ENCODE results near the gene MARF1. TPM values are rescaled to one million over a fixed set of nuclear protein-coding genes. Genes with fewer than 3 reads are reported as not detected.
"Not testable (repeated sequence)": the region's sequence is repeated elsewhere in the genome, so short reads cannot be mapped to it uniquely, and the experiment has no call there.

MARF1 gene
- total RNA-seq, 1 donor from 2014 or later = 19.8 TPM

DNA sequence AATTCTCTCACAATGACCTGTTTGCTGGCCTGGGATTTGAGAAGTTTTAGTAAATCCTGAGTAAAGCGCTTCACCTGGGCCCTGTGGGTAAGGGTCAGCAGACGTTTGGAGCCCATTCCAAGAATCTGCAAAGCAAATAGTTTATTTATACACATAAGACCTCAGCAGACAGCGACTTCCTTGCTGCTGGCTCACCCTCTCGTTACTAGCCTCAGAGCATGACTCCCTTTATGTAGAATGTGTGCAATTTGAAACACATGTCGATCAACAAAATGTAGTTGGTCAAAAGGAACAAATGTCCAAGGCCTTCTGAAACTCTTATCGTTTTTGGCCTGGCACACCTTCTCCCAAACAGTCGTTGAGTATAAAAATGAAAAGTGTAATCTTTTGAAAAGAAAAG lies 31.3 kb downstream of the MARF1 start:
- no peak for DNase-seq (ENCODE audit: low read depth)

DNA sequence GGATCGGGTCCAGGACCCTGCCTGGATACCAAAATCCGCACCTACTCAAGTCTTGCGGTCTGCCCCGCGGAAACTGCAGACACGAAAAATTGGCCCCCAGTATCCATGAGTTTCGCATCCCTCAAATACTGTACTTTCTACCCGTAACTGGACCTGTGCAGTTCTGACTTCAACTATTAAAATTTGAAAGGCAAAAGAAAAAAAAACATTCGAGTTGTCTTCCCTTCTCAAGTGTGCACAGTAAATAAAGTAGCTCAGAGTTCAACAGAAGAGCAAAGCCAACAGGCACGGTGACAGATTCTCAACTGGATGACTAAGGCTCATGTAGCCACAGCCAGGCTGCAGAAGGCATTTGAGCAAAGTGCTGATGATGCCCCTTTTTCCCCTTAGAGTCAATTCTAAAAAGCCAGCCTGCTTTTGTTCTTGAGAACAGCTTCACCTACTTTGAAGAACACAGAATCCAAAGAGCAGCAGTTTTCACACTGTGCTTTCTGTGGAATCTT lies 32.5 kb downstream of the MARF1 start:
- peaks cover 1% of the 10 kb centered on the region for H3K36me3 ChIP-seq (ENCODE audit: control insufficient read depth, insufficient read depth, low read length)

More for the DNA sequence above, 31.3 kb downstream of the MARF1 start:
- TF ChIP-seq, protein P1, sequence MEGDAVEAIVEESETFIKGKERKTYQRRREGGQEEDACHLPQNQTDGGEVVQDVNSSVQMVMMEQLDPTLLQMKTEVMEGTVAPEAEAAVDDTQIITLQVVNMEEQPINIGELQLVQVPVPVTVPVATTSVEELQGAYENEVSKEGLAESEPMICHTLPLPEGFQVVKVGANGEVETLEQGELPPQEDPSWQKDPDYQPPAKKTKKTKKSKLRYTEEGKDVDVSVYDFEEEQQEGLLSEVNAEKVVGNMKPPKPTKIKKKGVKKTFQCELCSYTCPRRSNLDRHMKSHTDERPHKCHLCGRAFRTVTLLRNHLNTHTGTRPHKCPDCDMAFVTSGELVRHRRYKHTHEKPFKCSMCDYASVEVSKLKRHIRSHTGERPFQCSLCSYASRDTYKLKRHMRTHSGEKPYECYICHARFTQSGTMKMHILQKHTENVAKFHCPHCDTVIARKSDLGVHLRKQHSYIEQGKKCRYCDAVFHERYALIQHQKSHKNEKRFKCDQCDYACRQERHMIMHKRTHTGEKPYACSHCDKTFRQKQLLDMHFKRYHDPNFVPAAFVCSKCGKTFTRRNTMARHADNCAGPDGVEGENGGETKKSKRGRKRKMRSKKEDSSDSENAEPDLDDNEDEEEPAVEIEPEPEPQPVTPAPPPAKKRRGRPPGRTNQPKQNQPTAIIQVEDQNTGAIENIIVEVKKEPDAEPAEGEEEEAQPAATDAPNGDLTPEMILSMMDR (IDR thresholded peaks at IDR 0.05; ENCODE audit: insufficient read depth, low read length, poor library complexity, severe bottlenecking) = no peak
- H3K4me3 ChIP-seq (ENCODE audit: low read depth, low read length) = no peak overlapping the region
- no peaks in the 10 kb centered on the region for H3K27me3 ChIP-seq (ENCODE audit: control insufficient read depth, insufficient read depth, low read length)
- H3K36me3 ChIP-seq (ENCODE audit: control insufficient read depth, insufficient read depth, low read length) = peaks cover 1% of the 10 kb centered on the region

DNA sequence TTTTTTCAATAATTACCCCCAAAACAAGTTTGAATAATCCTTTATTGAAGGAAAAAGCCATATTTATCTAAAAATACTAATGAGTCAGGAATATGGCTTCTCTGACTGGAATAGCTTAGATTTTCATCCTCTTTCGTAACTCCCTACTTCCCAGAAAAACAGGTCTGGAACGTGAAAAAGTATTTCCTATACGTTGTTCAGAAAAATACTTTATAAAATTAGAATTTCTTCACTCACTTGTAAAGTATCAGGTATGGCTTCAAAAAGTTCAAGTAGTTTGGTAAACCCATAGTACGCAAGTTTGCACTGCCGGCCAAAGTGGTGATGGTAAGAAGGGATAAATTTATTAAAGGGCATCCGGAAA lies 33.7 kb downstream of the MARF1 start:
- Histone ChIP-seq H3K4me3 (ENCODE audit: low read depth, low read length) (no peak overlapping the region), H3K27me3 (ENCODE audit: control insufficient read depth, insufficient read depth, low read length) (no peaks in the 10 kb centered on the region), H3K36me3 (ENCODE audit: control insufficient read depth, insufficient read depth, low read length) (peaks cover 1% of the 10 kb centered on the region)
- TF ChIP-seq, protein P1 (IDR thresholded peaks at IDR 0.05; ENCODE audit: insufficient read depth, low read length, poor library complexity, severe bottlenecking) = no peak
- DNase-seq (ENCODE audit: low read depth) = no peak

More for the DNA sequence above, 32.5 kb downstream of the MARF1 start:
- no peaks in the 10 kb centered on the region for H3K27me3 ChIP-seq (ENCODE audit: control insufficient read depth, insufficient read depth, low read length)
- no peak overlapping the region for H3K4me3 ChIP-seq (ENCODE audit: low read depth, low read length)
- TF ChIP-seq, protein P1 (IDR thresholded peaks at IDR 0.05; ENCODE audit: insufficient read depth, low read length, poor library complexity, severe bottlenecking) = no peak
- DNase-seq (ENCODE audit: low read depth) = no peak

DNA sequence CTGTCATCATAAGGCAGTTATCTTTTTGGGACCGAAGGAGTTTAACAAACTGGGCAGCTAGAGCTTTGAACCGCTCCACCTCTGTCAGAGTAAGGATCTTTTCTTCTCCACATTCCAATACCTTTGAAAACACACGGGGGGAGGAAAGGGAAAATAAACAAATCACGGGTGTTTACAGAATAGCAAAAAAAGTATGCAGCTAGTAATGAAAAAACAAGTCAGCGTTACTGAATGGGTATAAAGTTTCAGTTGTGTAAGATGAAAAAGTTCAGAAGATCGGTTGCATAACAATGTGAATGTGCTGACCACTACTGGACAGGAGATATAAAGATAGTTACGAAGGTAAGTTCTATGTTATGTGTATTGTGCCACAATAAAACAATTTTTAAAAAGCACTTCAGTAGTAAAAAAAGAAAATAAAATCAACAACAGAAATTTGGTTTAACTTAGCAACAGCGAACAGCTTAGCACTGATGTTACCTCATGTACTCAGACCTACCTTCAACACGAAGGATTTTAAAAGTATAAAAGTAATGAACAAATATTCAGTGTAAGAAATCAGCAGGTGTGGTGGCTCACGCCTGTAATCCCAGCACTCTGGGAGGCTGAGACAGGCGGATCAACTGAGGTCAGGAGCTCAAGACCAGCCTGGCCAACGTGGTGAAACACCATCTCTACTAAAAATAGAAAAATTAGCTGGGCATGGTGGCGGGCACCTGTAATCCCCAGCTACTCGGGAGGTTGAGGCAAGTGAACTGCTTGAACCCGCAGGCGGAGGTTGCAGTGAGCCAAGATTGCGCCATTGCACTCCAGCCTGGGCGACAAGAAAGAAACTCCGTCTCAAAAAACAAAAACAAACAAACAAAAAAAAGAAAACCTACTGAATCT lies 34.3 kb downstream of the MARF1 start:
- H3K4me3 ChIP-seq (ENCODE audit: low read depth, low read length) = no peak overlapping the region
- no peak for DNase-seq (ENCODE audit: low read depth)
- H3K27me3 ChIP-seq (ENCODE audit: control insufficient read depth, insufficient read depth, low read length) = no peaks in the 10 kb centered on the region
- TF ChIP-seq, protein P1 (IDR thresholded peaks at IDR 0.05; ENCODE audit: insufficient read depth, low read length, poor library complexity, severe bottlenecking) = no peak
- H3K36me3 ChIP-seq (ENCODE audit: control insufficient read depth, insufficient read depth, low read length) = peaks cover 3% of the 10 kb centered on the region

DNA sequence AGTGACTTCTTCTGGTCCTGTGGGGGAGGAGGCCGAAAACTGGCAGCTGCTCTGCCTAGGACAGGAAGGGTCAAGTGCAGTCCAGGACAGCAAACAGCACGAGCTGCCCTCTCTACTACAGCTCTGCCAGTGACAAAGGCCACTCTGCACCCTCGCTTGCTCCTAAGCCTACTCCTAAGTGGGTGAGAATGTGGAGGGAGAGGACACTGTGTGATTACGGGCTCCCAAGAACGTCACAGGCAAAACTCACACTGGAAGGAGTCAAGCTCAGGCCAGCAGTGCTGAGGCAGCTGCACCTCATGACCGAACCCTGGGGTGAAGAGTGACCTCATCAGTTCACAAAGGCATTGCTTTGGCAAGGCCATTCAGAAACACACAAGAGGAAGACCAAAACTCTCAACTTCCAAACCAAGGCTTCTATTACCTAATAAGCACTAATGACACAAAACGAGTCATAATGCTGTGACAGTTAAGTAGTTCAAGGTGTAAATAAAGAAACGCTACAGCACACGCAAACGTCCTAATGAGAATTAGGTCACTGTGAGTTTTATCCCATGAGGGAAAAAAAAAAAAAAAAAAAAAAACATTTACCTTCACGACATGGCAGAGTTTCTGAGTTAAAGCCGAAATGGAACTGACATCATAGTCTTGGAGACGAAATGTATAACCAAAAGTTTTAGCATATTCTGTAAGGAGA lies 35.1 kb downstream of the MARF1 start:
- H3K27me3 ChIP-seq (ENCODE audit: control insufficient read depth, insufficient read depth, low read length) = no peaks in the 10 kb centered on the region
- TF ChIP-seq, protein P1 (IDR thresholded peaks at IDR 0.05; ENCODE audit: insufficient read depth, low read length, poor library complexity, severe bottlenecking) = no peak
- H3K4me3 ChIP-seq (ENCODE audit: low read depth, low read length) = no peak overlapping the region
- peaks cover 3% of the 10 kb centered on the region for H3K36me3 ChIP-seq (ENCODE audit: control insufficient read depth, insufficient read depth, low read length)
- no peak for DNase-seq (ENCODE audit: low read depth)

DNA sequence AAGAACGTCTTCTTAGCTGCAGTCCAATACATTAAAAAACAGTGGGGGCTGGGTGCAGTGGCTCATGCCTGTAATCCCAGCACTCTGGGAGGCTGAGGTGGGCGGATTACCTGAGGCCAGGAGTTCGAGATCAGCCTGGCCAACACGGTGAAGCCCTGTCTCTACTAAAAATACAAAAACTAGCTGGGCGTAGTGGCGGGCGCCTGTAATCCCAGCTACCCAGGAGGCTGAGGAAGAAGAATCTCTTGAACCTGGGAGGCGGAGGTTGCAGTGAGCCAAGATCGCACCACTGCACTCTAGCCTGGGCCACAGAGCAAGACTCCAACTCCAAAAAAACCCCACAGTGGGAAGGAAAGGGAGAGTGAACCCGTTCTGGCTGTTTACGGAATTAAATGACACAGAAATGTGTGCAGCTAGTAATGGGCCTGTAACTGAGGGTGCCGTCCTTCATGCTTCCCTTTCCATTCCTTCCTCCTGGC lies 35.7 kb downstream of the MARF1 start:
- not testable (repeated sequence) for DNase-seq (ENCODE audit: low read depth); H3K4me3 ChIP-seq (ENCODE audit: low read depth, low read length); H3K36me3 ChIP-seq (ENCODE audit: control insufficient read depth, insufficient read depth, low read length); H3K27me3 ChIP-seq (ENCODE audit: control insufficient read depth, insufficient read depth, low read length)
